H1 (cell line): ENCODE data around the gene VENTX.

ENCODE experiments used
- CHD1 ChIP-seq: IDR thresholded peaks from 2 replicates; pipeline ENCODE4 v1.6.1; 2012; ENCODE audit warnings: low read depth, low read length, improper control_type of control experiment
- KDM5A ChIP-seq: fragments of 200-600 bp; IDR thresholded peaks from 2 replicates; pipeline ENCODE4 v1.7.1; 2012; ENCODE audit warnings: mild to moderate bottlenecking, low read length, inconsistent platforms, mixed read lengths
- MAFK ChIP-seq: IDR thresholded peaks from 2 replicates; pipeline ENCODE4 v1.6.1; 2012; ENCODE audit warnings: low read depth, mild to moderate bottlenecking, improper control_type of control experiment, low read length
- NRF1 ChIP-seq: IDR thresholded peaks from 2 replicates; pipeline ENCODE4 v1.6.1; 2011; ENCODE audit warnings: mild to moderate bottlenecking, low read depth, low read length, improper control_type of control experiment
- POLR2A ChIP-seq, 2 experiments: IDR thresholded peaks; 1 replicate in 1 of 2; 2 replicates in 1 of 2; pipeline ENCODE4 v1.6.1; 2011; ENCODE audit warnings: low read depth in 2 of 2, low read length in 2 of 2, mild to moderate bottlenecking in 2 of 2; ENCODE audit errors: control extremely low read depth in 1 of 2
- SIN3A ChIP-seq, 2 experiments: IDR thresholded peaks in 1 of 2; conservative IDR thresholded peaks in 1 of 2; 2 replicates each; pipeline ENCODE4 v1.6.1; 2011 to 2012; ENCODE audit warnings: low read length in 2 of 2, improper control_type of control experiment in 1 of 2, low read depth in 1 of 2, mild to moderate bottlenecking in 1 of 2
- SRF ChIP-seq: IDR thresholded peaks from 2 replicates; pipeline ENCODE4 v1.6.1; 2011; ENCODE audit warnings: mild to moderate bottlenecking, low read depth, low read length, moderate library complexity
- TF ChIP-seq, protein P1 (sequence below), 3 experiments: IDR thresholded peaks; 1 replicate in 2 of 3; 2 replicates in 1 of 3; pipeline versions ENCODE4 v1.5.1 to v1.6.1; 2011; ENCODE audit warnings: low read length in 3 of 3, mild to moderate bottlenecking in 3 of 3, inconsistent platforms in 2 of 3, low read depth in 1 of 3, moderate library complexity in 1 of 3; ENCODE audit not compliant: insufficient read depth in 1 of 3; ENCODE audit errors: control extremely low read depth in 1 of 3

DNA sequence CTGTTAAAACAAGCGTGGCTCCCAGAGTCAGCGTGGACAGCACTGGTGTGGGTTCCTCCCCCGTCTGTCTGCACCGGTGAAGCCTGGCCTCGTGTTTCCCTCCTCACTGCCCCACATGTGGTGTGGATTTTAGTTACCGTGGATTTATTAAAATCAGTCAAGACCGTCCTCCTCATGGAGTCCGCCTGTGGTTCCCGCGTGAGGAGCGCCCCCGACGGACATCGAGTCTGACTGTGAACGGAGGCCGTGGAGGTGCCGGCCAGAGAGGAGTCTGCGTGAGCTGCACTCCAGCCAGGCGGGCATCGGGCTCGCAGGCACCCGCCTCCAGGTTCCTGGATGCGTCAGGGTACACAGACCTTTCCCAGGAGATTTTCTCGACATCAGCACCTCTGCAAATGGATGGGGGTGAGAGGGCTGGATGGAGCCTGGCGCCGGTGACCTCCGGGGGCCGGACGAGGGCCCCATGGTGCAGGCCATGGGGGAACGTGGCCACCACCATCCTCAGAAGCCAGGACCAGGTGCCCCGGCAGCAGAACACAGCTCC, 33.9 kb upstream of the VENTX start:
- TF ChIP-seq, protein P1, sequence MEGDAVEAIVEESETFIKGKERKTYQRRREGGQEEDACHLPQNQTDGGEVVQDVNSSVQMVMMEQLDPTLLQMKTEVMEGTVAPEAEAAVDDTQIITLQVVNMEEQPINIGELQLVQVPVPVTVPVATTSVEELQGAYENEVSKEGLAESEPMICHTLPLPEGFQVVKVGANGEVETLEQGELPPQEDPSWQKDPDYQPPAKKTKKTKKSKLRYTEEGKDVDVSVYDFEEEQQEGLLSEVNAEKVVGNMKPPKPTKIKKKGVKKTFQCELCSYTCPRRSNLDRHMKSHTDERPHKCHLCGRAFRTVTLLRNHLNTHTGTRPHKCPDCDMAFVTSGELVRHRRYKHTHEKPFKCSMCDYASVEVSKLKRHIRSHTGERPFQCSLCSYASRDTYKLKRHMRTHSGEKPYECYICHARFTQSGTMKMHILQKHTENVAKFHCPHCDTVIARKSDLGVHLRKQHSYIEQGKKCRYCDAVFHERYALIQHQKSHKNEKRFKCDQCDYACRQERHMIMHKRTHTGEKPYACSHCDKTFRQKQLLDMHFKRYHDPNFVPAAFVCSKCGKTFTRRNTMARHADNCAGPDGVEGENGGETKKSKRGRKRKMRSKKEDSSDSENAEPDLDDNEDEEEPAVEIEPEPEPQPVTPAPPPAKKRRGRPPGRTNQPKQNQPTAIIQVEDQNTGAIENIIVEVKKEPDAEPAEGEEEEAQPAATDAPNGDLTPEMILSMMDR (IDR thresholded peaks at IDR 0.05; ENCODE audit: control extremely low read depth in 1 of 3, insufficient read depth in 1 of 3, low read depth in 1 of 3, low read length in 3 of 3), result no peak
- TF ChIP-seq SIN3A (conservative IDR thresholded peaks at IDR 0.05 in 1 of 2, IDR thresholded peaks at IDR 0.05 in 1 of 2; ENCODE audit: low read depth in 1 of 2, low read length in 2 of 2) (no peak), POLR2A (IDR thresholded peaks at IDR 0.05; ENCODE audit: control extremely low read depth in 1 of 2, low read depth in 2 of 2, low read length in 2 of 2) (no peak), CHD1 (no peak), NRF1 (no peak), KDM5A (no peak), SRF (no peak), MAFK (no peak)
